Stimulated activated memory B cell treated with anti-CD40 and anti-IgM and Interleukin-4, amounts not matched to agents 10 μg/mL and 1 μg/mL and 100 μg/mL, for 72 hours (primary cell): ENCODE data around the gene COASY.
A peak's percentile ranks its signal among the peaks of the same experiment; 100 is the strongest.

Source experiments
- ATAC-seq: fragments of 150-1000 bp; cut with Tn5 transposase; 2 replicates; pipeline ENCODE4 v1.10.0; 2021
- H3K27ac Mint-ChIP-seq: one replicate; pipeline ENCODE4 v1.8.0; 2022; ENCODE audit warnings: mild to moderate bottlenecking, mixed read lengths
- H3K27me3 Mint-ChIP-seq: one replicate; pipeline ENCODE4 v1.8.0; 2022; ENCODE audit warnings: mixed read lengths
- H3K36me3 Mint-ChIP-seq: one replicate; pipeline ENCODE4 v1.8.0; 2022; ENCODE audit warnings: mixed read lengths
- H3K4me1 Mint-ChIP-seq: one replicate; pipeline ENCODE4 v1.8.0; 2022; ENCODE audit warnings: mixed read lengths
- H3K4me3 Mint-ChIP-seq: one replicate; pipeline ENCODE4 v1.8.0; 2022; ENCODE audit warnings: mild to moderate bottlenecking, moderate library complexity, mixed read lengths
- H3K9me3 Mint-ChIP-seq: one replicate; pipeline ENCODE4 v1.8.0; 2022; ENCODE audit warnings: mixed read lengths

Gene COASY

GRCh38 chr17:42571435-42572225 lies 9.7 kb downstream of the COASY start:
- no peak overlapping the region for H3K4me3 Mint-ChIP-seq
- H3K4me1 Mint-ChIP-seq: peaks cover 51% of the 10 kb centered on the region
- H3K36me3 Mint-ChIP-seq: peaks cover 77% of the 10 kb centered on the region
- H3K27ac Mint-ChIP-seq: no peak overlapping the region
- no peaks in the 10 kb centered on the region for H3K27me3 Mint-ChIP-seq
- H3K9me3 Mint-ChIP-seq: no peaks in the 10 kb centered on the region
- no peak for ATAC-seq

- H3K4me1 Mint-ChIP-seq: peaks cover 56% of the 10 kb centered on the region
- H3K36me3 Mint-ChIP-seq: peaks cover 74% of the 10 kb centered on the region
- H3K9me3 Mint-ChIP-seq: no peaks in the 10 kb centered on the region
- H3K27me3 Mint-ChIP-seq: no peaks in the 10 kb centered on the region
- H3K4me3 Mint-ChIP-seq: no peak overlapping the region
- no peak for ATAC-seq
- H3K27ac Mint-ChIP-seq: peak overlapping the region; percentile 4
Measured at GRCh38 chr17:42573095-42573494, 11.1 kb downstream of the COASY start.

DNA sequence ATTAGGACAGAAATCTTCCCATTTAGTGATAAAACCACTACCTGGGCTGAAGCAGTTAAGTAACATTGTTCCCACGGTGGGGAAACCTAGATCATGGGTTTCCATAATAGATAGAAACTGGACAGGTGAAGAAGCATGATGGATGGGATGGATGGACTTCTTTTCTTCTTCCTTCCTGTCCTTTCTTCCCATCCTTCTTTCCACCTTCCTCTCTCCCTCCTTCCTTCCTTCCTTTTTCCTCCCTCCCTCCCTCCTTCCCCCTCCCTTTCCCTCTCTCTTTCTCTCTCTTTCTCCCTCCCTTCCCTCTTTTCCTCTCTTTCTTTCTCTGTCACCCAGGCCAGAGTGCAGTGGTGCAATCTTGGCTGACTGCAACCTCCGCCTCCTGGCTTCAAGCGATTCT lies 12.5 kb downstream of the COASY start:
- ATAC-seq: no peak
- no peaks in the 10 kb centered on the region for H3K27me3 Mint-ChIP-seq
- peaks cover 59% of the 10 kb centered on the region for H3K4me1 Mint-ChIP-seq
- H3K9me3 Mint-ChIP-seq: no peaks in the 10 kb centered on the region
- no peak overlapping the region for H3K4me3 Mint-ChIP-seq
- peaks cover 69% of the 10 kb centered on the region for H3K36me3 Mint-ChIP-seq
- no peak overlapping the region for H3K27ac Mint-ChIP-seq

GRCh38 chr17:42577140-42577531 lies 15.2 kb downstream of the COASY start:
- ATAC-seq: no peak
- Mint-ChIP-seq H3K4me3 (peak overlapping the region; percentile 82), H3K4me1 (peaks cover 60% of the 10 kb centered on the region)

DNA sequence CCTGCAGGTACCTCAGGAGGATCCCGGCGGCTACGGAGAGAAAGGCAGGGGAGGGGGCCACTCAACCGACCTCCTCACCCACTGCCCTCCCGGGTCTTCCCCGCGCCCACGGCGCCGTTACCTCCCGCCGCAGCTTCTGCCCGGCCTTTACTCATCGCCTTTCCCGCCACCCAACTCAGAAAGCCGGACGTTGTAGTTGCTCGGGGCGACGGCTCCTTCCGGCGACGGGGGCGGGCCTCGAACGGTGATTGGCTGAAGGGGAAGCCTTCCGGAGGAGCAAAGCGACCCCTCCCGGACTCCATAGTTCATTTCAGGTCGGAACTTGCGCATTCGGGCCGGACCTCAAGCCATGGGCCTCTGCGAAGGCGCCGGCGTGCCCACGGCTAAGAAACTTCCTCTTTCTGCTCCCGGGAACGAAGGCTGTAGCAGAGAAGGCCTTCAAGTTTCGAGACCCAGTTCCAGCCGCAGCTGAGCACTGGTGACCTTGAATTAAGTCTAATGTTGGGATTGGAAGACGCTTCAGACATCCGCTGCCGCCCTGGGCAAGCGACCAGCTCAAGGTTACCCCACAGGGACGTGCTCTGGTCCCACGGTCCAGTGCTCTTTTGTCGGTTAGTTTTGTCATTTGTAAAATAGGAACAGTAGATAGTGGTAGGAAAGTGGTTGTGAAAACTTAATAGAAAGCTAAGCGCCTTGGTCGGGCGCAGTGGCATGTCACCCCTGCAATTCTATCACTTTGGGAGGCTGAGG lies 15.8 kb downstream of the COASY start, which contains the start of gene PSMC3IP:
Gene PSMC3IP (minus strand): TSS at position 198 of the 750 bp plus-strand sequence. CDS start 43 bp downstream, at position 155.
- ATAC-seq: peak; percentile 93
- peak within 1 kb of the TSS; percentile 82 for H3K4me3 Mint-ChIP-seq
- peaks cover 60% of the 10 kb centered on the region for H3K4me1 Mint-ChIP-seq
- peak within 1 kb of the TSS; percentile 86 for H3K27ac Mint-ChIP-seq
- peaks cover 57% of the 10 kb centered on the region for H3K36me3 Mint-ChIP-seq
- no peaks in the 10 kb centered on the region for H3K27me3 Mint-ChIP-seq
- H3K9me3 Mint-ChIP-seq: no peaks in the 10 kb centered on the region

More at GRCh38 chr17:42577140-42577531, 15.2 kb downstream of the COASY start:
- H3K27ac Mint-ChIP-seq: peak overlapping the region; percentile 86
- H3K9me3 Mint-ChIP-seq: no peaks in the 10 kb centered on the region
- peaks cover 56% of the 10 kb centered on the region for H3K36me3 Mint-ChIP-seq
- no peaks in the 10 kb centered on the region for H3K27me3 Mint-ChIP-seq

GRCh38 chr17:42578282-42578869 lies 16.4 kb downstream of the COASY start:
- Mint-ChIP-seq H3K27me3 (no peaks in the 10 kb centered on the region), H3K36me3 (peaks cover 57% of the 10 kb centered on the region), H3K9me3 (no peaks in the 10 kb centered on the region), H3K4me3 (peak overlapping the region; percentile 82), H3K27ac (peak overlapping the region; percentile 86), H3K4me1 (peaks cover 54% of the 10 kb centered on the region)
- ATAC-seq: peak; percentile 74

- Mint-ChIP-seq H3K4me3 (peak overlapping the region; percentile 10), H3K4me1 (peaks cover 45% of the 10 kb centered on the region), H3K27ac (peak overlapping the region; percentile 86), H3K9me3 (no peaks in the 10 kb centered on the region), H3K36me3 (peaks cover 56% of the 10 kb centered on the region), H3K27me3 (no peaks in the 10 kb centered on the region)
- ATAC-seq: no peak
Measured at GRCh38 chr17:42579794-42580551, 18.0 kb downstream of the COASY start.

GRCh38 chr17:42581744-42582270 lies 19.9 kb downstream of the COASY start:
- no peak overlapping the region for H3K4me3 Mint-ChIP-seq
- H3K4me1 Mint-ChIP-seq: peaks cover 45% of the 10 kb centered on the region
- ATAC-seq: no peak
- H3K27ac Mint-ChIP-seq: peak overlapping the region; percentile 58
- H3K27me3 Mint-ChIP-seq: no peaks in the 10 kb centered on the region
- H3K9me3 Mint-ChIP-seq: no peaks in the 10 kb centered on the region
- H3K36me3 Mint-ChIP-seq: peaks cover 53% of the 10 kb centered on the region

DNA sequence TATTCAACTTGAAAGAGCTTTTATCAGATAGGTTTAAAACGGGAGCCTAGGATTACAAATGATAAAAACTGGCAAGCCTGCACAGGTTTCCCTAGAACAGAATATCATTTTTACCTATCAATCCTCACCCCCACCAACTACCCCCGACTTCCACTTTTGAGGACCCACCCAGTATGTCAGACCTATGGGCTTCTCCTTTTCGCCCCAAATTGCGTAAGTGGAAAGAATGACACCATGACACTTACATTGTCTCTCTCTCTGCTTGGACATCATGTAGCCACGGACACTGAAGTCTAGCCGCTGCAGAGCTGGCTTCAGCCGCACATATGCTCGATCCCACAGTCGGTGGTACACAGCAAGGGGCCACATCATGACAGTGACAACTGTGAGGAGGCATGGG lies 22.9 kb downstream of the COASY start:
- no peak for ATAC-seq
- Mint-ChIP-seq H3K4me1 (peaks cover 35% of the 10 kb centered on the region), H3K27me3 (no peaks in the 10 kb centered on the region), H3K36me3 (peaks cover 60% of the 10 kb centered on the region), H3K4me3 (no peak overlapping the region), H3K27ac (peak overlapping the region; percentile 24), H3K9me3 (no peaks in the 10 kb centered on the region)

- H3K4me3 Mint-ChIP-seq: no peak overlapping the region
- peak overlapping the region; percentile 24 for H3K27ac Mint-ChIP-seq
- no peak for ATAC-seq
- no peaks in the 10 kb centered on the region for H3K9me3 Mint-ChIP-seq
- peaks cover 33% of the 10 kb centered on the region for H3K4me1 Mint-ChIP-seq
- H3K27me3 Mint-ChIP-seq: no peaks in the 10 kb centered on the region
- H3K36me3 Mint-ChIP-seq: peaks cover 59% of the 10 kb centered on the region
Measured at GRCh38 chr17:42585353-42585752, 23.4 kb downstream of the COASY start.

DNA sequence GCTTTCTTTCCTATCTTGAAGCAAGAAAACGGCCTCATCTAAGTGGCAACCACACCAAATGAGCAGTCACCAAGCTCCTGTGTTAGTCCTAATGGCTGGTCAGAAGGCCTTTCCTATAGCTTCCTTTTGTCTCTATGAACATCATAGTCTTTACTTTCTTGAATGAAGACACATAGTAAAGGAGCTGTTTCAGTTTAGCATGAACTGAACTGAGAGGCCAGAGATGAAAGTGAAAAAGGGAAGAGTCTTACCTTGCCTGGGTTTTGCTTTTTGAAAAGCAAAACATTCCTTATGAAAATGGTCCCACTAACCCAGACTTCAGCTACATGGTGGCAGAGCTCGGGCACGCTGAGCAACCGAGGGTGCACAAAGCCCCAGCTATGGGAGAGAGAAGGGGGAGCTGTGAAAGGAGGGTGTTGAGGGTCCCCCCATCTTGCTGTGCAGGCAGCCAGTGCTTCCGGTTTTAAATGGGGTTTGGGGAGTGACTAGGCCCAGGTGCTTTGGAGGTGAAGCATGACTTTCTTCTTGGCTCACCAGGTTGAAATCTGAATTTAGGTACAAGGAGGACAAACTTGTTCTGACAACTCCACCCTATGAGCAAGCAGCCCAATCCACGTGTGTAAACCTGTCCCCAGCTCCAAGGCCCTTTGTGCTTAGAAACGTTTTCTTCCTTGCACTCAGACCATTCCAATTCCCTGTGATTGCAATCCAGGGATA lies 24.7 kb downstream of the COASY start:
- no peaks in the 10 kb centered on the region for H3K27me3 Mint-ChIP-seq
- peak overlapping the region; percentile 67 for H3K4me3 Mint-ChIP-seq
- no peaks in the 10 kb centered on the region for H3K9me3 Mint-ChIP-seq
- peak; percentile 80 for ATAC-seq
- H3K27ac Mint-ChIP-seq: peak overlapping the region; percentile 74
- peaks cover 67% of the 10 kb centered on the region for H3K36me3 Mint-ChIP-seq
- peaks cover 33% of the 10 kb centered on the region for H3K4me1 Mint-ChIP-seq

- no peaks in the 10 kb centered on the region for H3K9me3 Mint-ChIP-seq
- peaks cover 25% of the 10 kb centered on the region for H3K4me1 Mint-ChIP-seq
- no peak overlapping the region for H3K27ac Mint-ChIP-seq
- H3K4me3 Mint-ChIP-seq: no peak overlapping the region
- no peaks in the 10 kb centered on the region for H3K27me3 Mint-ChIP-seq
- H3K36me3 Mint-ChIP-seq: peaks cover 32% of the 10 kb centered on the region
- ATAC-seq: no peak
Measured at GRCh38 chr17:42590886-42591285, 28.9 kb downstream of the COASY start.

DNA sequence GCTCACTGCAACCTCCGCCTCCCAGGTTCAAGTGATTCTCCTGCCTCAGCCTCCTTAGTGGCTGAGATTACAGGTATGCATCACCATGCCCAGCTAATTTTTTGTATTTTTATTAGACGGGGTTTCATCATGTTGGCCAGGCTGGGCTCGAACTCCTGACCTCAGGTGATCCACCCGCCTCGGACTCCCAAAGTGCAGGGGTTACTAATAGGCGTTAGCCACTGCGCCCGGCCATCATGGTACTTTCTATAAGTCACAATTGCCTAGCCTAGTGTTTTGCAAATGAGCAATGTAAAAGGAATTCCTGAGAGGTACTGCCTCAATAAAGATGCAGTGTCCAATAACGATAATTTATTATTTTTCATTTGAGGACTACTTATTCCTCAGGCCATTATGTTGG lies 29.5 kb downstream of the COASY start:
- Mint-ChIP-seq H3K36me3 (peaks cover 35% of the 10 kb centered on the region), H3K27me3 (no peaks in the 10 kb centered on the region), H3K27ac (no peak overlapping the region), H3K9me3 (no peaks in the 10 kb centered on the region), H3K4me3 (no peak overlapping the region), H3K4me1 (peaks cover 19% of the 10 kb centered on the region)
- ATAC-seq: no peak

DNA sequence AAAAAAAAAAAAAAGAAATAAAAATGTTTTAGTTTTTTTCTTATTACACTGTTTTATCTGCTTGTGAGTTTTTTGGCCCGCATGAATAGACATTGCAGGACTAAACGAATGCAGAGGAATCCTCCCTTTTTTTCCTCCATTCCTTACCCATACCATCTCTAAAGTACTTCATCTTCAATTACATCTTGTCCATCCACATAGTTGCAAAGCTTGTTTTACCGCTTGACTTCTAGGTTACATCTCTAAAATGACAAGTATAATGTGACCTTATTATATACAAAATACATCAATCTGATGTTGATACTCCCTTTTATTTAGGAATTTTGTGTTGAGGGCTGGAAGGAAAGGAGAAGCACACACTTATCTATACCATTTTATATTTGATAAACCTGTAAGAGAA lies 34.4 kb downstream of the COASY start:
- no peak for ATAC-seq
- Mint-ChIP-seq H3K36me3 (peaks cover 17% of the 10 kb centered on the region), H3K9me3 (no peaks in the 10 kb centered on the region), H3K27ac (no peak overlapping the region), H3K4me3 (no peak overlapping the region), H3K4me1 (peaks cover 12% of the 10 kb centered on the region), H3K27me3 (no peaks in the 10 kb centered on the region)
